PFSK-1 (cell line): ENCODE results near the gene CARMIL3.

Experiments used
- FOXP2 ChIP-seq: optimal IDR thresholded peaks from 2 replicates; pipeline ENCODE3; 2011; ENCODE audit warnings: borderline replicate concordance, control low read depth, inconsistent platforms; ENCODE audit not compliant: insufficient read depth; ENCODE audit errors: extremely low read length, extremely low read depth
- POLR2AphosphoS5 ChIP-seq: IDR thresholded peaks from 2 replicates; pipeline ENCODE4 v1.6.1; 2012; ENCODE audit warnings: low read depth, mild to moderate bottlenecking, control low read depth, low read length, moderate library complexity
- REST ChIP-seq, 2 experiments: IDR thresholded peaks; 2 replicates each; pipeline versions ENCODE4 v1.6.1 to v1.8.0; 2011 to 2012; ENCODE audit warnings: low read depth in 2 of 2, low read length in 2 of 2, control low read depth in 1 of 2, inconsistent platforms in 1 of 2, mild to moderate bottlenecking in 1 of 2, moderate library complexity in 1 of 2; ENCODE audit not compliant: insufficient read depth in 1 of 2
- SIN3A ChIP-seq: IDR thresholded peaks from 2 replicates; pipeline ENCODE4 v1.6.1; 2012; ENCODE audit warnings: mild to moderate bottlenecking, low read length, moderate library complexity, borderline replicate concordance; ENCODE audit not compliant: insufficient read depth
- TAF1 ChIP-seq: IDR thresholded peaks from 2 replicates; pipeline ENCODE4 v1.6.1; 2012; ENCODE audit warnings: low read length, control low read depth, borderline replicate concordance; ENCODE audit not compliant: insufficient read depth

The CARMIL3 gene

GRCh38 chr14:24078146-24078545, 26.3 kb downstream of the CARMIL3 start:
- TF ChIP-seq FOXP2 (no peak), TAF1 (no peak), REST (IDR thresholded peaks at IDR 0.05; ENCODE audit: insufficient read depth in 1 of 2, low read depth in 2 of 2, low read length in 2 of 2) (no peak)

DNA sequence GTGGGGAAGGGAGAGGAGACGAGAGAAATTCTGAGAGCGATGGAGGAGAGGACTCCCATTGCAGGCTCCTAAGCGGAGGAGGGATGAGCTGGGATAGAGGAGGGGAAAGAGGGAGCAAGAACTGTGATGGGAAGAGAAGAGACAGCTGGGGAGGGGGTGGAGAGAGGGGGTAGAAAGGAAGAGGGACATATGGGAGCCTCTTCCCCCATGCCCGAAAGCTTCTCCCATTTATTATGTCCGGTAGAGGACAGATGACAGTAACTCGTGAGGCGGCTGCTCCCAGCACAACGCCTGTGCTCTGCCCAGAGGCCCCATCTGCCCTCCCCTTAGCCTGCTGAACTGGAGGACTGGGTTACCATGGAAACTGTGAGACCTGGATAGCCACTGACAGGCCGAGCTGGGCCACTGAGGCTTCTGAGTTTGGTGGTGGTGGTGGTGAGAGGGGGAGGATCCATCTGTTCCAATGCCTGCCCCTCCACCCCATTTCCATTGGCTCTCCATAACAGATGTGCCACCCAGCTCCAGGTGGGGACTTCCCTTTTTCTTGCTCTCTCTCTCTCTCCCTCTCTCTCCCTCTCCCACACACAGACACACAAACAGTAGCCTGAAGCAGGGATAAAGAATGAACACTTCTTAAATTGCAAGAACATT, 27.8 kb downstream of the CARMIL3 start:
- no peak for TF ChIP-seq FOXP2
- TF ChIP-seq REST (IDR thresholded peaks at IDR 0.05; ENCODE audit: insufficient read depth in 1 of 2, low read depth in 2 of 2, low read length in 2 of 2) = no peak
- no peak for TF ChIP-seq POLR2AphosphoS5
- no peak for TF ChIP-seq TAF1
- no peak for TF ChIP-seq SIN3A

DNA sequence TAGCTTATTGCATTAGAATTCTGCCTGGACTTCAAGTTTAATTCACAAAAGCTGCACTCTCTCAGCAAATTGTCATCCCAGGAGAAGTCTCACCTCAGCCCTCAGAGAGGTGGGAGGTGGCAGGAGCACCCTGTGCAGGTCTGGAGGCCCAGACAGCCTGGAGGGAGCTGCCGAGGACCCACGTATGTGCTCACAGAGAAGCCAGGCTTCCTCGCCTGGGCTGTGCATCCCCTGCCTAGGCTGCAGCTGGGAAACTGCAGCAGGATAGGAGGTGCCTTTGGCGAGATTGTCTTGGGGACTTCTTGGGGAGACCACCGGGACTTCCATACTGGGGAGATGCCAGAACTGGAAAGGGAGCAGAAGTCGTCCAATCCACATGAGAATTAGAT, 28.3 kb downstream of the CARMIL3 start:
- no peak for TF ChIP-seq POLR2AphosphoS5

DNA sequence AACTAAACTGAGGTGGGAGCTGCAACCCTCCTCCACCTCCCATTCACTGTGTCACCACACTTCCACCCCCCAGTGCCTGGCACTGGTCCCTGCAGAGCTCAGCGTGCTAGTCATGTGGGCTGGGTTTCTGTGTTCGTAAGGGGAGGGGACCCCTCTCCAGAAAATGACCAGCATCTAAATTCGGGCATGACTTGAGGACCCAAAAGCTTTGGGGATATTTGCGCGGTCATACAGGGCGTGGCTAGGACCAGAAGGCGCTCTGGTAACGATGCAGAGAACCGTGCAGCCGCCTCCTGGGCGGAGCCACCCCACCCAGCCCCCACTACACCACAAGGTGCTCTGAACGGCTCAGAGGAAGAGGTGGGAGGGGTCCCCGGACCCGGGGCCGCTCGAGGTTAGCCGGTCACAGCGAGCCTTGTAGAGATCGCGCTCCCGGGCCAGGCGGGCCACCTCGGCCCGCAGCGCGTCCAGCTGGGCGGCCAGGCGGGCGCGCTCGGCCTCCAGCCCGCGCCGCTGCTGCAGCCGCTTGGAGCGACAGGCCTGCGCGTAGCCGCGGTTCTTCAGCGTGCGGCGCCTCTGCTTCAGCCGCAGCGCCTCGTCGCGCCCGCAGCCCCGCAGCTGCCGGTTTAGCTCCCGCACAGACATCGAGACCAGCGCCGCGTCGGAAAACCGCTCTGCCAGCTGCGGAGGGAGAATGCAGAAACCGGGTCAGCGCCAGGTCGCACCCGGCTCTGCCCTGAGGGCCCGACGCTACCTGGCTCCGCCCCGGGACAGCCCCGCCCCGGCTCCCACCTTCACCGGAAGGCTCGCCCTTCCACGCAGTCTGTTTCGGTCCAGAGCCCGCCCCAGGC, 29.3 kb downstream of the CARMIL3 start:
- no peak for TF ChIP-seq TAF1
- TF ChIP-seq FOXP2 = no peak
- no peak for TF ChIP-seq REST (IDR thresholded peaks at IDR 0.05; ENCODE audit: insufficient read depth in 1 of 2, low read depth in 2 of 2, low read length in 2 of 2)
- no peak for TF ChIP-seq SIN3A
- no peak for TF ChIP-seq POLR2AphosphoS5

- no peak for TF ChIP-seq POLR2AphosphoS5
- TF ChIP-seq FOXP2 = no peak
- TF ChIP-seq SIN3A = no peak
- no peak for TF ChIP-seq REST (IDR thresholded peaks at IDR 0.05; ENCODE audit: insufficient read depth in 1 of 2, low read depth in 2 of 2, low read length in 2 of 2)
- TF ChIP-seq TAF1 = no peak
These were observed 30.0 kb downstream of the CARMIL3 start for GRCh38 chr14:24081739-24082211.
